ENCODE measurements around the gene TJP2.

GRCh38 chr9:69175486-69175885 lies 1.4 kb downstream of the TJP2 start:
- TF ChIP-seq, protein P1, sequence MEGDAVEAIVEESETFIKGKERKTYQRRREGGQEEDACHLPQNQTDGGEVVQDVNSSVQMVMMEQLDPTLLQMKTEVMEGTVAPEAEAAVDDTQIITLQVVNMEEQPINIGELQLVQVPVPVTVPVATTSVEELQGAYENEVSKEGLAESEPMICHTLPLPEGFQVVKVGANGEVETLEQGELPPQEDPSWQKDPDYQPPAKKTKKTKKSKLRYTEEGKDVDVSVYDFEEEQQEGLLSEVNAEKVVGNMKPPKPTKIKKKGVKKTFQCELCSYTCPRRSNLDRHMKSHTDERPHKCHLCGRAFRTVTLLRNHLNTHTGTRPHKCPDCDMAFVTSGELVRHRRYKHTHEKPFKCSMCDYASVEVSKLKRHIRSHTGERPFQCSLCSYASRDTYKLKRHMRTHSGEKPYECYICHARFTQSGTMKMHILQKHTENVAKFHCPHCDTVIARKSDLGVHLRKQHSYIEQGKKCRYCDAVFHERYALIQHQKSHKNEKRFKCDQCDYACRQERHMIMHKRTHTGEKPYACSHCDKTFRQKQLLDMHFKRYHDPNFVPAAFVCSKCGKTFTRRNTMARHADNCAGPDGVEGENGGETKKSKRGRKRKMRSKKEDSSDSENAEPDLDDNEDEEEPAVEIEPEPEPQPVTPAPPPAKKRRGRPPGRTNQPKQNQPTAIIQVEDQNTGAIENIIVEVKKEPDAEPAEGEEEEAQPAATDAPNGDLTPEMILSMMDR (IDR thresholded peaks at IDR 0.05): no peak
- TF ChIP-seq ATF2 (CRISPR knock-in tag; IDR thresholded peaks at IDR 0.05; ENCODE audit: borderline replicate concordance, low read depth) (no peak), STAT6 (CRISPR knock-in tag; conservative IDR thresholded peaks at IDR 0.05; ENCODE audit: low read depth) (no peak), USF1 (CRISPR knock-in tag; IDR thresholded peaks at IDR 0.05) (no peak), NFE2L1 (CRISPR knock-in tag; IDR thresholded peaks at IDR 0.05) (no peak), IRF2 (CRISPR knock-in tag; IDR thresholded peaks at IDR 0.05; ENCODE audit: borderline replicate concordance, low read depth) (no peak), FOXP1 (CRISPR knock-in tag; IDR thresholded peaks at IDR 0.05; ENCODE audit: borderline replicate concordance) (no peak), ZBTB43 (CRISPR knock-in tag; IDR thresholded peaks at IDR 0.05) (no peak), NFYB (CRISPR knock-in tag; conservative IDR thresholded peaks at IDR 0.05; ENCODE audit: low read depth) (no peak), ZBTB21 (CRISPR knock-in tag; IDR thresholded peaks at IDR 0.05; ENCODE audit: borderline replicate concordance) (no peak), FOXJ3 (CRISPR knock-in tag; IDR thresholded peaks at IDR 0.05; ENCODE audit: borderline replicate concordance) (no peak)
- TF ChIP-seq, protein P2, sequence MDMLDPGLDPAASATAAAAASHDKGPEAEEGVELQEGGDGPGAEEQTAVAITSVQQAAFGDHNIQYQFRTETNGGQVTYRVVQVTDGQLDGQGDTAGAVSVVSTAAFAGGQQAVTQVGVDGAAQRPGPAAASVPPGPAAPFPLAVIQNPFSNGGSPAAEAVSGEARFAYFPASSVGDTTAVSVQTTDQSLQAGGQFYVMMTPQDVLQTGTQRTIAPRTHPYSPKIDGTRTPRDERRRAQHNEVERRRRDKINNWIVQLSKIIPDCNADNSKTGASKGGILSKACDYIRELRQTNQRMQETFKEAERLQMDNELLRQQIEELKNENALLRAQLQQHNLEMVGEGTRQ (CRISPR knock-in tag; IDR thresholded peaks at IDR 0.05): no peak
